ENCODE results near the gene DOCK2. TPM values are rescaled to one million over a fixed set of nuclear protein-coding genes. Genes with fewer than 3 reads are reported as not detected.
"Not testable (repeated sequence)": the region's sequence is repeated elsewhere in the genome, so short reads cannot be mapped to it uniquely, and the experiment has no call there.

The DOCK2 gene
- total and polyA plus RNA-seq, 2 donors (not counting 1 experiment from before 2014, with no cell fraction given), result 1.1 to 8.9 TPM

GRCh38 chr5:169950333-169950732 is 313.3 kb downstream of the DOCK2 start:
- H4K20me1 ChIP-seq (ENCODE audit: control insufficient read depth, extremely low read depth, insufficient read depth, low read length), result no peaks in the 10 kb centered on the region
- H3K9ac ChIP-seq (ENCODE audit: insufficient read depth, low read length), result no peak overlapping the region
- no peak overlapping the region for H2AFZ ChIP-seq (ENCODE audit: low read length)
- no peaks in the 10 kb centered on the region for H3K9me3 ChIP-seq (ENCODE audit: control insufficient read depth, insufficient read depth, low read depth, low read length)
- no peak for DNase-seq (ENCODE audit: low read depth in 2 of 2)
- peaks cover 8% of the 10 kb centered on the region for H3K4me1 ChIP-seq (ENCODE audit: control insufficient read depth, extremely low read depth, insufficient read depth, low read length)
- H3K4me2 ChIP-seq (ENCODE audit: extremely low read depth, insufficient read depth, low read length), result no peak overlapping the region
- no peak overlapping the region for H3K27ac ChIP-seq (ENCODE audit: insufficient read depth, low read length)
- H3K79me2 ChIP-seq (ENCODE audit: control insufficient read depth, insufficient read depth, low read length), result no peaks in the 10 kb centered on the region
- no peak overlapping the region for H3K4me3 ChIP-seq (replicated peaks in 1 of 4; ENCODE audit: control extremely low read depth in 1 of 4, insufficient read depth in 1 of 4, low read depth in 3 of 4, low read length in 4 of 4)
- TF ChIP-seq, protein P1, sequence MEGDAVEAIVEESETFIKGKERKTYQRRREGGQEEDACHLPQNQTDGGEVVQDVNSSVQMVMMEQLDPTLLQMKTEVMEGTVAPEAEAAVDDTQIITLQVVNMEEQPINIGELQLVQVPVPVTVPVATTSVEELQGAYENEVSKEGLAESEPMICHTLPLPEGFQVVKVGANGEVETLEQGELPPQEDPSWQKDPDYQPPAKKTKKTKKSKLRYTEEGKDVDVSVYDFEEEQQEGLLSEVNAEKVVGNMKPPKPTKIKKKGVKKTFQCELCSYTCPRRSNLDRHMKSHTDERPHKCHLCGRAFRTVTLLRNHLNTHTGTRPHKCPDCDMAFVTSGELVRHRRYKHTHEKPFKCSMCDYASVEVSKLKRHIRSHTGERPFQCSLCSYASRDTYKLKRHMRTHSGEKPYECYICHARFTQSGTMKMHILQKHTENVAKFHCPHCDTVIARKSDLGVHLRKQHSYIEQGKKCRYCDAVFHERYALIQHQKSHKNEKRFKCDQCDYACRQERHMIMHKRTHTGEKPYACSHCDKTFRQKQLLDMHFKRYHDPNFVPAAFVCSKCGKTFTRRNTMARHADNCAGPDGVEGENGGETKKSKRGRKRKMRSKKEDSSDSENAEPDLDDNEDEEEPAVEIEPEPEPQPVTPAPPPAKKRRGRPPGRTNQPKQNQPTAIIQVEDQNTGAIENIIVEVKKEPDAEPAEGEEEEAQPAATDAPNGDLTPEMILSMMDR (conservative IDR thresholded peaks at IDR 0.05 in 1 of 2, IDR thresholded peaks at IDR 0.05 in 1 of 2; ENCODE audit: low read depth in 1 of 2, low read length in 2 of 2), result no peak
- no peak for TF ChIP-seq EZH2 (IDR thresholded peaks at IDR 0.05; ENCODE audit: low read length, missing control alignments)
- H3K27me3 ChIP-seq (ENCODE audit: control insufficient read depth, insufficient read depth, low read length), result no peaks in the 10 kb centered on the region
- H3K36me3 ChIP-seq (ENCODE audit: control insufficient read depth, insufficient read depth, low read length), result no peaks in the 10 kb centered on the region

DNA sequence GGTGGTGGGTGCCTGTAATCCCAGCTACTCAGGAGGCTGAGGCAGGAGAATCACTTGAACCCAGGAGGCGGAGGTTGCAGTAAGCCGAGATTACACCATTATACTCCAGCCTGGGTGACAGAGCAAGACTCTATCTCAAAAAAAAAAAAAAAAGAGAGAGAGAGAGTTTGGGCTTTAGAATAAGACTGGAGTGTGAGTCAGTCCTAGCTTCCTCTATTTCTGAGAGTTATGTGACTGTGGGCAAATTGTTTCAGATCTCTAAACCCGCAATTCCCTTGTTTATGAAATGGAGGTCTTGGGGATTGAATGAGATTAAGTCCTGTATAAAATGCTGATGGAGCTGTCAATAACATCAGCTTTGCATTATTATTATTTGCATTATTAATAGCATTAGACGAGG is 316.1 kb downstream of the DOCK2 start:
- not testable (repeated sequence) for H3K9me3 ChIP-seq (ENCODE audit: control insufficient read depth, insufficient read depth, low read depth, low read length); H3K9ac ChIP-seq (ENCODE audit: insufficient read depth, low read length); H3K4me2 ChIP-seq (ENCODE audit: extremely low read depth, insufficient read depth, low read length); H3K4me3 ChIP-seq (replicated peaks in 1 of 4; ENCODE audit: control extremely low read depth in 1 of 4, insufficient read depth in 1 of 4, low read depth in 3 of 4, low read length in 4 of 4); H3K79me2 ChIP-seq (ENCODE audit: control insufficient read depth, insufficient read depth, low read length); H3K4me1 ChIP-seq (ENCODE audit: control insufficient read depth, extremely low read depth, insufficient read depth, low read length); H3K27me3 ChIP-seq (ENCODE audit: control insufficient read depth, insufficient read depth, low read length); H4K20me1 ChIP-seq (ENCODE audit: control insufficient read depth, extremely low read depth, insufficient read depth, low read length); H3K27ac ChIP-seq (ENCODE audit: insufficient read depth, low read length); H2AFZ ChIP-seq (ENCODE audit: low read length); H3K36me3 ChIP-seq (ENCODE audit: control insufficient read depth, insufficient read depth, low read length)
- peak in 1 of 2 donors; percentile 75 for DNase-seq (ENCODE audit: low read depth in 2 of 2)

DNA sequence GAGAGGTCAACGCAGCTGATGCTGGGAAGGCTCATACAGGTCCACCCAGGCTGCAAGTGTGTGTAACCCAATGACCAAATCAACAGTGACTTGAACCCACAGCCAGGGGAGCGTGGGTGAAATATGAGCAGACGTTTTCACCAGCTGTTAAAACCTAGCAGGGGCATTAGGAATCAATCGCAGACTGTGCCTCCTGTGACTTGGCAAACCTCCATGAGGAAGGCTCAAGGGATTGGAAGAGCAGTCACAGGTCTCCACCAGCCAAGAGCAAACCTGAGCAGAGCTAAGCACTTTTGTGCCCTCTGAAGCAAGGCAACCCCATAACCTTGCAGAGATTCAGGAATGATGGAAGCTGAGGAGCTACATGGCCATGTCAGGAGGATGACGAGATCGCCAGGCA is 317.7 kb downstream of the DOCK2 start:
- no peak overlapping the region for H3K4me2 ChIP-seq (ENCODE audit: extremely low read depth, insufficient read depth, low read length)
- H3K36me3 ChIP-seq (ENCODE audit: control insufficient read depth, insufficient read depth, low read length), result no peaks in the 10 kb centered on the region
- H4K20me1 ChIP-seq (ENCODE audit: control insufficient read depth, extremely low read depth, insufficient read depth, low read length), result no peaks in the 10 kb centered on the region
- no peak overlapping the region for H2AFZ ChIP-seq (ENCODE audit: low read length)
- TF ChIP-seq EZH2 (IDR thresholded peaks at IDR 0.05; ENCODE audit: low read length, missing control alignments), result no peak
- TF ChIP-seq, protein P1 (conservative IDR thresholded peaks at IDR 0.05 in 1 of 2, IDR thresholded peaks at IDR 0.05 in 1 of 2; ENCODE audit: low read depth in 1 of 2, low read length in 2 of 2), result no peak
- no peaks in the 10 kb centered on the region for H3K9me3 ChIP-seq (ENCODE audit: control insufficient read depth, insufficient read depth, low read depth, low read length)
- H3K79me2 ChIP-seq (ENCODE audit: control insufficient read depth, insufficient read depth, low read length), result no peaks in the 10 kb centered on the region
- H3K4me1 ChIP-seq (ENCODE audit: control insufficient read depth, extremely low read depth, insufficient read depth, low read length), result no peaks in the 10 kb centered on the region
- H3K27me3 ChIP-seq (ENCODE audit: control insufficient read depth, insufficient read depth, low read length), result no peaks in the 10 kb centered on the region
- DNase-seq (ENCODE audit: low read depth in 2 of 2), result no peak
- H3K4me3 ChIP-seq (replicated peaks in 1 of 4; ENCODE audit: control extremely low read depth in 1 of 4, insufficient read depth in 1 of 4, low read depth in 3 of 4, low read length in 4 of 4), result no peak overlapping the region
- no peak overlapping the region for H3K9ac ChIP-seq (ENCODE audit: insufficient read depth, low read length)
- no peak overlapping the region for H3K27ac ChIP-seq (ENCODE audit: insufficient read depth, low read length)

Measured in fibroblast of lung (primary cell).